ENCODE results near the gene ARHGEF7.
"Not testable (repeated sequence)": the region's sequence is repeated elsewhere in the genome, so short reads cannot be mapped to it uniquely, and the experiment has no call there.

ARHGEF7 gene

DNA sequence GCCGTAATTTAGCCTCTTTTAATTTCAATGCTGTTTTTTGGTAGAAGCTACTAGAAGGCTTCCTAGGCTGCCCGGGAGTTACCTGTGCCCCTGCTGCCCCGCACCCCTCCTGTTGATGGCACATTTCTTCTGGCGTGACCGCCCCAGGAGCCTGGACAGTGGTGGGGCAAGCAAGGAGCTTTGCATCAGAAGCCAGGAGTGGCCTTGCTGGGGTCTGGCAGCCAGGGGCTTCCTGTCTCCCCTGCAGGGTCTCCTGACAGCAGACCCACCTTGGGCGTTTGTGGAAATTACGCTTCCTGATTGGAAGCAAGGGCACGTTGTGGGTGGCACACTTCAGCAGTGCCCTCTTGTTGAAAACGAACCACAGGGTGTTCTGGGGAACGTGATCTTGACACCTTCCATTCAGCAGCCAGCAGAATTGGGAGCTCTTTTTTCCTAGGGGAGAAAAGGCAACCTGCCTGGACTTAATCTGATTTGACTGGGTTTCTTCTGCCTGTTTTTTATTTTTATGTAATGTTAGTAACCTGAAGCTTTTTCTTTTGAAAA lies 115.3 kb downstream of the ARHGEF7 start:
- DNase-seq, result no peak

DNA sequence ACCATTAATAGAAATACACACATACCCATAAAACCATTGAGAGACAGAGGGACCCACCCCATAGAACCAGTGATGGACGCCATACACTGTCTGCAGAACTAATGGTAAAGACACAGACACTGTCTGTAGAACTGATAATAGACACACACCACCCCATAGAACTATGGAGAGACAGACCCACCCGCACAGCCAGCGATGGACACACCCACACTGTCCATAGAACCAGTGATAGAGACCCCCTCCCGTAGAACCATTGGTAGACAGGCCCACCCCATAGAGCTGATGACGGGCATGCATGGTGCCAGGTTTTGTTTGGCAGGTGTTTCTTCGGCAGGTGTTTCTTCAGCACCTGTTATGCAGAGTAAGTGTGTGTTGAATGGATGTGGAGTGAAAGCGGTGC lies 117.1 kb downstream of the ARHGEF7 start:
- DNase-seq, result no peak

DNA sequence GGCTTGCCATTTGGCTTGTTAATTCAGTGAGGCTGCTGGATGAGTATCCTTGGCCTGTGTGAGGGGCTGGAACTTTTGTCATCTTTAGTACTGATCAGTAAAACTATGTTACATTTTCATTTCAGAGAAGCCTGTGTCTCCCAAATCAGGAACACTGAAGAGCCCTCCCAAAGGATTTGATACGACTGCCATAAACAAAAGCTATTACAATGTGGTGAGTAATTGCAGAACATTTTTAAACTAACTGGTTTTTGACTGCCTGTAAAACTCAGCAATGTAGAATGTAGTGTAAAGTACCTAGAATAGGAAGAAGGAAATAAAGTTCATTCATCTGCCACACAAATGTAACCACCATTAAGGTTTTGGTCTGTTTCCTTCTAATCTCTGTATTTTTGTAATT lies 118.0 kb downstream of the ARHGEF7 start:
- DNase-seq, result no peak

DNA sequence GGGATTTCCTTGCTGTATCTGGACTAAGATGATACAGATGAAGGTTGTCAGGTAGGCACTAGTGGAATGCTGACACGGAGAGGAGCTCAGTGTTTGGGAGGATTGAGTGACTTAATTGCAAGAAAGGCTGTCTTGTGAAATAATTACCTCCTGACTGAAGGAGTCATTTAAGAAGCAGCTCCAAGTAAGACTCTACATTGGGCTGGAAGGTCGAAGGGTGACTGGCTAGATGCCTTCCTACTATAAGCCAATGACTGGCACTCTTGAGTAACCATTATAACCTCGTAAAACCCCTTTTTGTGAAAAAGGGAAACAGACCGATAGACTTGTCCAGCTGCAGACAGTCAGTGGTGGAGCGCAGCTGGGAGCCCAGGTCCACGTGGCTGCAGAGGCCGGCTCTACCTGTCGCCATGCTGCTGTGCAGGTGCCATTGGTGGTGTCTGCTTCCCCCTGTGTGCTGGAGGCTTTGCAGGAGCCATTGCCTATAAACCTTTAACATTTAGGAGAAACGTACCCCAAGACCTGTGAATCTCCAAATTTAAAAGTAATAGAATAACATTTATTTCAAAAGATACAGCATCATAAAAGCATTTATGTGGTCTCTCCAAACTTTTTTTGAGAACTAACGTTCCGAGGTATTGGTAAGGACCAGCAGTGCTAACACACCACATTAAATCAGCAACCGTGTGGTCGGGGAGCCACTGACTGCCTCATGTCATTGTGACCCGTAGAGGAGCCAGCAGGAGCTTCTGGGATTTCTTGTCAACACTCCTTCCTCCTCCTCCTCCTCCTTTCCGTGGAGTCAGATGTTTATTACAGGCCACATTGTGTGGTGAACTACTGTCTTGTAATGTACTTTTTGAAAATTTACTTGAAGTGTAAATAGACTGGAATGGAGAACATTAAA lies 124.9 kb downstream of the ARHGEF7 start:
- DNase-seq, result no peak

DNA sequence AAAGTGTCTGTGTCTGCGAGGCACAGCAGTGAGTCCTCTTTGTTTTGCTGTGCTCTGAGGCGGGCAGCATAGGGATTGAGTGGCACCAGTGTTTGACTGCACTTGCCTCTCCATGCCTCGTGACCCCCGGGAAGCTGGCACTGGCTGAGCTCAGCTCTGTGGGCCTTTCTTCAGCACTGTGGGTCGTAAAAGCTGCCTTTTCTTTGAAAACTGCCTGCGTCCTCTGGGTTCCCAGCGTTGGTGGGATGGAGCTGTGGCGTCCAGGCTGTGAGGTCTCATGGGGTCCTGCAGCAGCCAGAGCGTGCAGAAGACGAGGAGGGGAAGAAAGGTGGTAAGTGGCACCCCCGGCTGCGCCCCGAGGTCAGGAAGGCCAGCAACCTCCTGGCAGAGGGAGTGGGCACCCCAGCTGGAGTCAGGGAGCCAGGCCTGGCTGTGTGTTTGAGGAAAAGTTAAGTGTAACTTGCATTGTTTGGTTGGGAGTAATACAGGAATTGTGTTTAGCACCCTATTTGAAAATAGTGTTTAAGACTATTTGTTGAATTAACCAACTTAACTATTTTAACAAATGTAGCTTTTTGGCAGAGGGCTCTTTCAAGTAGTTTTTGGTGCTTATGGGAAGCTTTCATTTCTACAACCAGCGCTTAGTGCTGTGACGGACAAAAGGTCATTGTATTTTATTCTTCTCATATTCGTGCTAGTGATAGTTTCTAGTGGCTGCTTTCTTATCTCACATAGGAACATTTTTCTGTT lies 126.1 kb downstream of the ARHGEF7 start:
- DNase-seq, result no peak

DNA sequence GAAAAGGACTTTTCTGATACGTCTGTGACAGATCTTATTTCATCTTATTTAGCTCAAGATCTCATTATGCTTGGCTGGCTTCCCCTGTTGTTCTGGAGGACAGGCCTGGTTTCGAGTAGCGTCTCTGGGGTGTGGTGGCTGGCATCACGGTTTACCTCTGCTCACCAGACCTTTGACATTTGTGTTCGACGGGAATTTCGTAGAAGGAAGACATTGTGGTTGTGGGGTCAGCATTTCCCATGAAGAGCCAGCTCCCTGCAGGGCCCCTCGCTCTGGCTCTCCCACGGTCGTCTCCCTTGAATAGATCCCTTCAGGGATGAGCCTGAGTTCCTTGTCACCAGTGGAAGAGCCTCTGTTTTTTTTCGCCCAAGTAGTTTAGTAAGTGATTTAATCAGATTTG lies 126.8 kb downstream of the ARHGEF7 start:
- no peak for DNase-seq

DNA sequence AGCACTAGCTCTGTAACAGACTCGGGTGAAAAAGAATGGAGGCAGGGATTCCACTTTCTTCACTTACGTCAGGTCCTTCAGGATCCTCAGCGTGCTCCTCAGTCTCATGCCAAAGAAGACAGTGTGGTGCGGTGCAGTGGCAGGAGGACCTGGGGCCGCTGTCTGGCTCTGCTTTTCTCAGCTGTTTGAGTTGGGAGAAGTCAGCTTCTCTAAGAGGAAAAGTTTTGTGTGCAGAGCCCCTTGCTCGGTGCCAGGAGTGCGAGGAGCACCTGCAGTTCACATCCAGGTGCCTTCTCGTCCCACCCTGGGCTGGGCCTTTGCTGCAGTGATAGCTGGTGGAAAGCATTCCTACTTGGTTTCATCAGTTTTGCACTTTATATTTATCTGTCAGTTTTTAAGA lies 127.5 kb downstream of the ARHGEF7 start:
- no peak for DNase-seq

DNA sequence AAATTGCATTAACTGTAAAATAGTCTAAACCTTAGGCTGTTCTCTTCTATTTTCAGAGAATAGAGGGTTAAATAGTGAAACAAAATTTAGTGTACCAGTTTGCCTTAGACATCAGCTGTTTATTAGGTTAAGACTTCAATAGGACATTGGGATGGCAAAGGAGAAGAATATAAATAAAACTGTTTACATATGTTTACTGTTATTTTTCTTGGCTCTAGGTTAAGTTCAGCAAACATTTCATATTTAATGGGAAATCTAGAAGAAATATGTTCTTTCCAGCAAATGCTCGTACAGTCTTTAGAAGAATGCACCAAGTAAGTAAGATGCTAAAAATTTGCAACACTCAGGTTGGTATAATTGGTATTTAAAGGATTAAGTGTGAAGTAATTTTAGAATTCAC lies 128.9 kb downstream of the ARHGEF7 start:
- no peak for DNase-seq

DNA sequence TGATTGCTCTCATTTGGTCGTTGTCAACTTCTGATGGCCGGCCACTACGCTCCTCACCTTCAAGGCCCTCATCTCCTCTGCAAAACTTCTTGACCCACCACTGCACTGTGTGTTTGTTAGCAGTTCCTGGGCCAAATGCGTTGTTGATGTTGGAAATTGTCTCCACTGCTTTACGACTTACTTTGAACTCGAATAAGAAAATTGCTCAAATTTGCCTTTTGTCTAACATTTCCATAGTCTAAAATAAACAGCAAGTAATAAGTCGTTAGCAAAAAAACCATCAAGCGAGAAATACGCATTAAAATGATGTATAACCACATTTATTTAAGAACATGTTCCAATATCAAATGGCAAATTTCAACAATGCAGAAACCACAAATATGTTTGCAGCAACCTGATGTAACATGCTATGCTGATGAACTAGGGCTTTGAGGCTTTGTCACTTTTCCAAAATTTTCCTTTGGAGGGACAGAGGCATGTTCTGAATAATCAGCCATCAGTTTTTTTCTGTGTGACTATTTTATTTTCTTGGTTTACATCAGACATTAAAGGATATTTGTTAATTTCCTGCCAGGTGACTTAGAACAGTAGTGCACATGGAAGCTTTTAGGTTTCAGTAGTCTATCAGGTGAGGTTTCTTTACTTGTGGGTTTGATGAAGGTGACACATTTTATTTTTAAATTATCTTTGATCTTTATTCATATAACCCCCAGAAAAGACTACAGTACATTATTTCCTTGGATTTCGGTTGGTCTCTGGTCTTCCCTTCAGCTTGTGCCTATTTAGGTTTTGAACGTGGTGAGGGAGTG lies 130.7 kb downstream of the ARHGEF7 start:
- peak; percentile 28 for DNase-seq

DNA sequence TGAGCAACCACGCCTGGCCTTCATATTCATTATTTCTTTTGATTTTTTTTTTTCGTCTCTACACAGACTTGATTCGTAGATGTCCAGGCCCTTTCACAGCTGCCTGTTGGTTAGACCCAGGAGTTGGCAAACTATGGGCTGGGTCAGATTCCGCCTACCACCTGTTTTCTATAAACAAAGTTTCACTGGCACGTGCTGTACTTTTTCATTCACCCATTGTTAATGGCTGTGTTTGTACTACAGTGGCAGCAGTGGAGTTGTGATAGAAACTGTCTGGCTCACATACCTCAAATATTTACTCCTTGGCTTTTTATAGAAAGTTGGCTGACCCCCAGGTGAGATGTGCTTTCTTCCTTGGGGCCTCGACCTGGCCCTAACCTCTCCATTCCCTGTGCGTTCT lies 132.4 kb downstream of the ARHGEF7 start:
- DNase-seq, result no peak

DNA sequence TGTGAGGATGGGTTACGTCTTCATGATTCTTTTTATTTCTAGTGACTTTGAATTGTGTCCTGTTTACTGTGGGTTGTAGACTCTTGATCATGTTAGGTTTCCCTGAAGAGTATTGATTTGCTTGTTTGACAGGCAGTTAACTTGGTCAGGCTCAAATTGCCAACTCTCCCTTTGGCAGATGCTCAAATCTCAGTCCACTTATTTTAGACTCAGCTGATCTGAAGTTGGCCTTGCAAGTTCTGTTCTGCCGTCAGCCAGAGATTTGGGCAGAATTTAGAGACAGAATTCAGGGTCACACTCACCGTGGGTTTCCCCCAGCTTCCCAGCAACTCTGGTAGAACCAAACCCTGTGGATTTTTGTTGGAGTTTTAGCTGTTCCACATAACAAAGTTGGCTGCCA lies 133.7 kb downstream of the ARHGEF7 start:
- no peak for DNase-seq

DNA sequence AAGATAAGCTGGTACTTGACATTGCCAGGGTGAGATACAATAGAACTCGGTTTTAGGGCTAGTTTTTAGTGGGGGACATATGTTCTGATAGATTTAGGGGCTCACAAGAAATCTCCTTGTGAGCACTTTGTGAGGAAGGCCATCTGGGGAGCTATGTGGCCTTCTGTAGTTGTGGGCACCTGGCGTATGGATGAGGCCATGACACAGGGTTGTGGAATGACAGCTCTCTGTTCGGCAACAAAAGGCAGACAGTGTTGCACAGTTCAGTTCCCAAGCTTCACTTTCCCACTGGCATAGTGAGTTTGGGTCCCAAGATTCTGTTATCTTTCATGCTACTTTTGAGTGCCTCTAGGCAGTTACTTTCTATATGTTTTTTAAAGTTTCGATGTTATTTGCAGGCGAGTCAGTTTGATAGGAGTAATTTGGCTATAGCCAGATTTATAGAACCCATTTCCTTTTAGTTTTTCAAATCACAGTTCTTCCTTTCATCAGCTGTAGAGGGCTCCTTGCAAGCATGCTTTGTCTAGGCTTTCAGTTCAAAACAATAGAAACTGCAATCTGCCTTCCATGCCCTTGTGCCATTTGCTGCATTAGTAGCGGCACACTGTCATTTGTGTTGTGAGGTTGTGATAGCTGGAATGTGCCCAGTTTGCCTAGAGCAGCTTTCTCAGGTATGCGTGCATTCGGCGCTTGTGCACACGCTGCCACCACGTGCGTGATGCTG lies 134.7 kb downstream of the ARHGEF7 start:
- no peak for DNase-seq

DNA sequence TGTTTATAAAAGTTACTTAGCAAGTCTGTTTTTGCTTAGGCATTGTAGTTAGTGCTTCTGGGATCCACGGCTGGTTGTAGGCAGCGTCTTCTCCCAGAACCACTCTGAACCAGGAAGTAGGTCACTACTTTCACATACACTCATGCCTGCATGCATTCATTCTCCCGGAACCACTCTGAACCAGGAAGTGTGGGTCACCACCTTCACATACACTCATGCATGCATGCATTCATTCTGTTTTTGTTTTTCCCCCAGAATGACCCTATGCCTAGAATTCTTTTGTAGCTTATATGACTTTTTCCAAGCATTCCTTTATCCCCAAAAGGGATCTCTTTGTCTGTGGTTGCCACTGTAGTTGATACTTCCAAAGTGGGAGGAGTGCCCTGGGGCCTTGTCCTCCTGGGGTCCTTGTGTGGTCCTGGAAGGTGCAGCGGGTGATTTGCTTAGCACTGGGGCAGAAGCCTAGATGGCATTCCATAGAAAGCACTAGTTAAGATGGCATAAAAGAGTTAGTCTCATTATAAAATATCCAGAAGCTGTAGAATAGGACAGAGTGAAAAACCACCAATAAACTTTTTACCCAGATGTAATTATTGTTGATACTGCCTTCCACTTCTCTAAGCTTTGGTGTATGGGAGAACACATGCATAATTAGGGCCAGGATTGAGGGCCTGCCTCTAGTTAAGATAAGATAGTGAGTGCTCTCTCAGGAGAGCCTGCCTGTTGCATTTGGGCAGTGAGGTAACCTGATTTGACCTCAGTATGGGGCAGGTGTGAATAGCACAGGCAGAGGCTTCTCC lies 136.7 kb downstream of the ARHGEF7 start:
- no peak for DNase-seq

DNA sequence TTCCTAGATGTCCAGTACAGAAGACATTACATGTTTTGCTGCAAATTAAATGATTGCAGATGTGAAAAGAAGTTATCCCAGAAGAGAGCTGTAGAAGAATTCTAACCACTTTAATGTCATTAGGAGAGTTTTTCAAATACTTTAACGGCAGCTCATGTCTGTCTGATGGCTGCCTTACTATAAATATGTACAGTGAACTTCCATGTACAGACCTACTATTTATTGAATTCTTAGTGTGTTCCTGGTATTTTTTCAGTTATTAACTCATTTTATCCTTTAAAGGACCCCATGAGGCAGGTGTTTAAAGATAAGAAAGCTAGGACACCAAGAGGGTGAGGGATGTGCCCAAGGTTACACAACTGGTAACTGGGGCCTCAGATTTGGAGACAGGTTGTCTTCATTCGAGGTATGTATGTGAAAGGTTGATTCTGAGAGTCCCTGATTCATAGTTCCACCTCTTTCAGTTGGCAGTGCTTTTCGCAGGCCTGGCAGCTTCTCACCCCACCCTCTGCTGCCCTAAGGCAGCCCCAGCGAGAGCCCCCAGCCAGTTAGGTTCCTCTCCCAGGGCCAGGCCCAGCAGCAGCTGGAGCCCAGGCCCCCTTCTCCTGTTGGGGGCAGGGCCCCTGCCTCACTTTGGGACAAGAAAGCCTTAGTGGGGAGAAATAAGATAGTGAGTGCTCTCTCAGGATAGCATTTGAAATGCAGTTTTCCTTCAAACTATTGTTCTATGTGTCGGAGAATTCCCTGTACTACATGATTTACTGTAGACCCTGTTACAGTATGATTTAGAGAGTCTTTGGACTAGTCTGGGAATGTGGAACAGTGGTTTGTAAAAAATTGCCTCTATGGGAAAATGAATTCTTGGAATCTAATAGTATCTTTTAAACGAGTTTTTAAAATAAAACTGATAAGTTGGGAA lies 137.6 kb downstream of the ARHGEF7 start:
- no peak for DNase-seq

DNA sequence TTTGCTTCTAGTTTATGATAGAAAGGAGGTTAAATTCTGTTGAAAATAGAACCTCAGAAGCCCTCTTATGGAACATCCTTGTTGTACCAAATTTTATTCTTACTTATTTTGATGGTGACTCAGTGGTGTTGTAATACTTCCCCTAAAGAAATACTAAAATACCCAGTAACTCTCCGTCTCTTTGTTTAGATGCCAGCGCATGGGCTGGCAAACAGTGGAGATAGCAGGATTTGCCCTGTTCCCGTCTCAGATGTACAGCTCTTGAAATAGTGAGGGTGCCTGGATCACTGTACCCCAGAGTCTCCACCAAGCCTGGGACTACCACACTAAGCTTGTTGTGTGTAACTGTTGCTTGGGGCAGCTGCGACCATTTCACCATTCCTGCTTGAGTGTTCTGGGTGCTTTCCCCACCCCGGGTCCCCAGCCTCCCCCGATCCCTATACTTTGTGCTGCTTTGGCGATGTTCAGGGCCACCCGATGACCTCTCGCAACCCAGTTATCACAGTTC lies 138.3 kb downstream of the ARHGEF7 start:
- DNase-seq, result no peak

DNA sequence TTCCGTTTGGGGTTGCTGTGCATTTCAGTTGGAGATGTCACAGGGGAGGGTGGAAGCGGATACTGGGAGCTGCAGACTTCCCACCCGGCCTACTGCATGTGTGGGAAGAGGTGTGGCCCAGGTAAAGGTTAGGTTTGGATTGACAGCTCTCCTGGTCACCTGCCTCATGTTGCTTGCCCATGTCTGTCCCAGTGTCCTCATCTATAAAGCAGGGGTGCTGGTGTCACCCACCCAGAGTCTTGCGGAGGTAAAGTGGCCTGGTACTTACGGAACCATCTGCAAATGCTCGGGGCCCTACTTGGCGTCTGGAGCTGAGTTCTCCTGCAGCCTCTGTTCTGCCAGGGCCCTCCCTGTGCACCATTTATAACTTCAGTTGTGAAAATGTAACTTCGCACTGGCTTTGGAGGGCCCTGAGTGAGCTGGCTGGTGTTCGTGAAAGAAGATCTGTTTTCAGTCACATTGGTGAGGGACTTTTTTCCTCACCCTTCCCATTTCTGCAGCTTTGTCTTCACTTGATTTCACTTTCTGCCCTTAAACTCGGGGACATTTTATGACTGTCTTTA lies 140.2 kb downstream of the ARHGEF7 start:
- DNase-seq, result no peak

DNA sequence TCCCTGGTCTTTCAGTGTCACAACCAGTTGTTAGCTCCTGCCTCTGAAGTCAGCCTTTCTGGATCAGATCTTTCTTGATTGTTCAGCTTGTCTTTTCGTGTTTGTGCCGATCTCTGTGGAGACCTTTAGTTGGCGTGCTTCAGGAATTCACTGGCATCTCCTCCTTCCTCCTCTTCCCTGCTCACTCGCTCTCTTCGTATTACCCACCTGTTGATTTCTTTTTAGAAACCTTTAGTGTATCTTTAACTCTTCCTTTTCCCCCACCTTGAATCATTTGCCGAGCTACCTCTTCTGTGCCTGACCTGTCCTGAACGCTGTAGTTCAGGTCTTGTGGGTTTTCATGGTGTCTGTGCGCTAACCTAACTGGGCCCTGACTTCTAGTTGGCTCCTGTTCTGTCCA lies 141.3 kb downstream of the ARHGEF7 start:
- no peak for DNase-seq

DNA sequence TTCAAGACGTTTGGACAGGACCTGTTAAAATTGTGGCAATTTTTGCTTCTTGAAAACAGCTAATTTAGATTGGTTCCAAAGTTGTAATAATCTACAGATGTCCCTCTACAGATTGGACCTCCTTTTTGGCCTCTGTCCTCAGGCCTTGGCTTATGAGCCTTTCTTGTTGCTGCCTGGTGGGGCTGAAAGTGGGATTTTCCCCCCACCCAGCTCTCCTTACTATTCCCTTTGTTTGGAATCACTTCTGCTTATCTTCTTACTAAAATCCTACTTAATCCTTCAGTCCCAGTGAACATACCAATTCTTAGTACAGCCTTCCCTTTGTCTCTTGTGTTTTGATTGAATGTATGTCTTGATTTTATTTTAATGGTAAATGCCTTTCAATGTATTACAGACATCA lies 141.8 kb downstream of the ARHGEF7 start:
- no peak for DNase-seq

DNA sequence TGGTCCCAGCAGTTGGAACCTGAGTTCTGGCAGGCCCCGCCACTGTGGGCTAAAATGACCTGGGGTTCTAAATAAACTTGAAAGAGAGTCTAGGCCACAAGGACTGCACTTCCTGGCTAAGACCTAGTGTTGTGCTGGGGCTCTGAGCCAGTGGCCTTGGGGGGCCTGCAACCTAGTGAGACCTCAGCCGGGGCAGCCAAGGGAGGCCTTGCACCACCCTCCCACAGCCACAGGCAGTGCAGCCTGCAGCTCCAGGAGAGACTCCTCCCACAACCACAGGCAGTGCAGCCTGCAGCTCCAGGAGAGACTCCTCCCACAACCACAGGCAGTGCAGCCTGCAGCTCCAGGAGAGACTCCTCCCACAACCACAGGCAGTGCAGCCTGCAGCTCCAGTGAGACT lies 142.8 kb downstream of the ARHGEF7 start:
- not testable (repeated sequence) for DNase-seq

DNA sequence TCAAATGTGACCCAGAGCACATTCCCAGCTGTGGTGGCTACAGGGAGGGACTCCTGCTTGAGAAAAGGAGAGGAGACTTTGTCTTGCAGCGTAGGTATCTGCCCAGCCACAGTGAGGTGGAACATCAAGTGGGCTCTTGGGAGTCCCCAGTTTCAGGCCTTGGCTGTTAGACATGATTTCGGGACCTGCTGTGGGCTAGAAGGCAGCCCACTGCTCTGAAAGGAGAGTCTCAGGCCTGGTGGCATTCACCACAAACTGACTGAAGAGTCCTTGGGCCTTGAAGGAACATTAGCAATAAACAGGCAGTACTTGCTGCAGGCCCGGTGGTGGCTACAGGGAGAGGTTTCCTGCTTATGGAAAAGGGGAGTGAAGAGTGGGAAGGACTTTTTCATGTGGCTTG lies 143.5 kb downstream of the ARHGEF7 start:
- DNase-seq, result no peak
